D721Med (cell line): ENCODE data around the gene AP5Z1.

Experiments
- DNase-seq: peaks from one replicate; pipeline ENCODE4 v3.0.0; 2011; ENCODE audit warnings: low spot score; ENCODE audit not compliant: insufficient read length
- FAIRE-seq: peaks from 2 replicates; lab custom pipeline; 2011; peaks lifted over from hg19 to GRCh38; lab: Jason Lieb, UNC
- TF ChIP-seq, protein P1 (sequence below): IDR thresholded peaks from 2 replicates; pipeline ENCODE4 v1.5.1; 2012; ENCODE audit warnings: mild to moderate bottlenecking, control low read depth; ENCODE audit not compliant: insufficient read depth; ENCODE audit errors: missing control alignments

Gene AP5Z1

DNA sequence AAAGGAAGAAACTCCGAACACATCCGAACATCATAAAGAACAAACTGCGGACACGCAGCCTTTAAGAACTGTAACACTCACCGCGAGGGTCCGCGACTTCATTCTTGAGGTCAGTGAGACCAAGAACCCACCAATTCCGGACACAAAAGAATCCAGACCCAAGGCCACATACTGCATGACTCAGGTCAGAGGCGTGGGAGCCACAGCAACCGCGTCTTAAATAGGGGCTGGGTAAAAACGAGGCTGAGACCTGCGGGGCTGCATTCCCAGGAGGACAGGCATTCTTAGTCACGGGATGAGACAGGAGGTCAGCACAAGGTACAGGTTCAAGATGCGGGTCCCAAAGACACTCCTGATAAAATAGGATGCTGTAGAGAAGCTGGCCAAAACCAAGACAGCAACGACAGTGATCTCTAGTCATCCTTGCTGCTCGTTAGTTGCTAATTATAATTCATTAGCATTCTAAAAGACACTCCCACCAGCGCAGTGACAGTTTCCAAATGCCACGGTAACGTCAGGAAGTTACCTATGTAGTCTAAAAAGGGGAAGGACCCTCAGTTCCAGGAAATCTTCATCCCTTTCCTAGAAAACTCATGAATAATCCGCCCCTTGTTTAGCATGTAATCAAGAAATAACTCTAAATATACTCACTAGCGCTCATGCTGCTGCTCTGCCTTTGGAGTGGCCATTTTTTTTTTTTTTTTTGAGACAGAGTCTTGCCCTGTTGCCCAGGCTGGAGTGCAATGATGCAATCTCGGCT, 19.3 kb downstream of the AP5Z1 start:
- FAIRE-seq (no peak), DNase-seq (no peak)
- TF ChIP-seq, protein P1, sequence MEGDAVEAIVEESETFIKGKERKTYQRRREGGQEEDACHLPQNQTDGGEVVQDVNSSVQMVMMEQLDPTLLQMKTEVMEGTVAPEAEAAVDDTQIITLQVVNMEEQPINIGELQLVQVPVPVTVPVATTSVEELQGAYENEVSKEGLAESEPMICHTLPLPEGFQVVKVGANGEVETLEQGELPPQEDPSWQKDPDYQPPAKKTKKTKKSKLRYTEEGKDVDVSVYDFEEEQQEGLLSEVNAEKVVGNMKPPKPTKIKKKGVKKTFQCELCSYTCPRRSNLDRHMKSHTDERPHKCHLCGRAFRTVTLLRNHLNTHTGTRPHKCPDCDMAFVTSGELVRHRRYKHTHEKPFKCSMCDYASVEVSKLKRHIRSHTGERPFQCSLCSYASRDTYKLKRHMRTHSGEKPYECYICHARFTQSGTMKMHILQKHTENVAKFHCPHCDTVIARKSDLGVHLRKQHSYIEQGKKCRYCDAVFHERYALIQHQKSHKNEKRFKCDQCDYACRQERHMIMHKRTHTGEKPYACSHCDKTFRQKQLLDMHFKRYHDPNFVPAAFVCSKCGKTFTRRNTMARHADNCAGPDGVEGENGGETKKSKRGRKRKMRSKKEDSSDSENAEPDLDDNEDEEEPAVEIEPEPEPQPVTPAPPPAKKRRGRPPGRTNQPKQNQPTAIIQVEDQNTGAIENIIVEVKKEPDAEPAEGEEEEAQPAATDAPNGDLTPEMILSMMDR, result no peak

DNA sequence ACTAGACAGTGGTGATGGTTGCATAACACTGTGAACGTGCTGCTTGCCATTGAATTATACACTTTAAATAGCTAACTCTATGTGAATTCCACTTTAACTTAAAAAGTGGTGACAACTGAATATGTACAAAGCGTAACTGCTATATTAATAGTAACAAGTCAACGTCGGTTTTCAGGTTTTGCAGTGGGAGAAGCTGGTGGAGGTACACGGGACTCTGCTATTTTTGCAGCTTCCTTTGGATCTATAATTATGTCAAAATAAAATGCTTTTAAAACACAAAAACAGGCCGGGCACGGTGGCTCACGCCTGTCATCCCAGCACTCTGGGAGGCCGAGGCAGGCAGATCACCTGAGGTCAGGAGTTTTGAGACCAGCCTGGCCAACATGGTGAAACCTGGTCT, 21.0 kb downstream of the AP5Z1 start:
- TF ChIP-seq, protein P1, result no peak
- no peak for FAIRE-seq
- no peak for DNase-seq

- DNase-seq, result peak; percentile 71
- no peak for FAIRE-seq
- TF ChIP-seq, protein P1, result peak; percentile 72
These were observed 22.7 kb downstream of the AP5Z1 start for GRCh38 chr7:4797858-4798705.

- FAIRE-seq, result no peak
- no peak for DNase-seq
These were observed 23.3 kb downstream of the AP5Z1 start for GRCh38 chr7:4798706-4799235.

DNA sequence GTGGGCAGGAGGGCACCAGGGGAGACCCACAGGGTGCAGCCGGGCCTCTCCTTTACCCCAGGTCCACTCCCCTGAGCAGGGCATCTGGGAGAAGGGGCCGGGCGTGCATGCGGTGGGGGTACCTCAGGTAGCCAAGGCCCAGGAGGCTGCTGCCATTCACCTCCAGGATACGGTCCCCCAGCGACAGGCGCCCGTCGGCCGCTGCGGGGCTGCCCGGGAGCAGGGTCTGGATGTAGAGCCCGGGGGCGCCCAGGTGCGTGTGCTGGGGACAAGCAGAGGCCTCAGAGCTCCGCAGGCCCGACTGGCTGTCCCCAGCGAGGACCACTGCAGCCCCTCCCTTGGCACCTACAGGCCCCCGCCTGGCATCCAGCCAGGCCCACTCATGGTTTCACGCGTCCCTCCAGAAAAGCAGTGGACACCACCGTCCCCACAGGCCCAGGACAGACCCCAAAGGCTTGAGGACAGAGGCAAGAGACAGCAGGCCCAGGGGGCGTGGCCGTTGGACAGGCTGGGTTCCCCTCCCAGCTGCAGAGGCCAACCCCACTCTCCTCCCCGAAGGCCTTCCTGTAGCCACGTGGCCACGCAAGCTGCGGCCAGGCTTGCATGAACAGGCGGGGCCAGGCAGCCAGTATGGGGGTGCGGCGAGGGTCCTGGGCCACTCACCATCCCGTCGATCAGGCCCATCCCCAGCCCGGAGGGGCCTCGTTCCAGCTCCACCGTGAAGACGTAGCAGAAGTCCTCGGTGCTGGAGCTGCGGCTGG, 24.3 kb downstream of the AP5Z1 start:
- FAIRE-seq (no peak), DNase-seq (no peak)
- TF ChIP-seq, protein P1, result no peak

More at GRCh38 chr7:4798706-4799235, 23.3 kb downstream of the AP5Z1 start:
- TF ChIP-seq, protein P1, result no peak

- no peak for FAIRE-seq
- TF ChIP-seq, protein P1, result no peak
These were observed 25.1 kb downstream of the AP5Z1 start for GRCh38 chr7:4800487-4800886.

More at GRCh38 chr7:4800487-4800886, 25.1 kb downstream of the AP5Z1 start:
- DNase-seq, result no peak
